ENCODE results near the gene SP4.

Gene SP4

GRCh38 chr7:21425290-21425689, 2.6 kb upstream of the SP4 start:
- H3K27me3 ChIP-seq (ENCODE audit: control insufficient read depth, insufficient read depth, low read length): no peaks in the 10 kb centered on the region
- no peak overlapping the region for H3K27ac ChIP-seq (ENCODE audit: low read depth, low read length)
- no peak overlapping the region for H3K9ac ChIP-seq (ENCODE audit: low read length)
- H3K4me3 ChIP-seq (ENCODE audit: low read length): no peak overlapping the region
- peaks cover 7% of the 10 kb centered on the region for H3K4me1 ChIP-seq (ENCODE audit: control insufficient read depth, insufficient read depth, low read length)
- H3K36me3 ChIP-seq (ENCODE audit: control insufficient read depth, insufficient read depth, low read length): no peaks in the 10 kb centered on the region

GRCh38 chr7:21426286-21427181, 1.3 kb upstream of the SP4 start:
- peak overlapping the region; percentile 79 for H3K4me3 ChIP-seq (ENCODE audit: low read length)
- H3K27ac ChIP-seq (ENCODE audit: low read depth, low read length): peak overlapping the region; percentile 46
- H3K9ac ChIP-seq (ENCODE audit: low read length): peak overlapping the region; percentile 50
- H3K4me1 ChIP-seq (ENCODE audit: control insufficient read depth, insufficient read depth, low read length): peaks cover 7% of the 10 kb centered on the region
- no peaks in the 10 kb centered on the region for H3K27me3 ChIP-seq (ENCODE audit: control insufficient read depth, insufficient read depth, low read length)
- H3K36me3 ChIP-seq (ENCODE audit: control insufficient read depth, insufficient read depth, low read length): no peaks in the 10 kb centered on the region

GRCh38 chr7:21427182-21427870, 557 bp upstream of the SP4 start:
- peak overlapping the region; percentile 83 for H3K27ac ChIP-seq (ENCODE audit: low read depth, low read length)
- no peaks in the 10 kb centered on the region for H3K36me3 ChIP-seq (ENCODE audit: control insufficient read depth, insufficient read depth, low read length)
- no peaks in the 10 kb centered on the region for H3K27me3 ChIP-seq (ENCODE audit: control insufficient read depth, insufficient read depth, low read length)
- H3K4me1 ChIP-seq (ENCODE audit: control insufficient read depth, insufficient read depth, low read length): peaks cover 7% of the 10 kb centered on the region
- peak overlapping the region; percentile 39 for H3K9ac ChIP-seq (ENCODE audit: low read length)
- H3K4me3 ChIP-seq (ENCODE audit: low read length): peak overlapping the region; percentile 79

- Histone ChIP-seq H3K27me3 (ENCODE audit: control insufficient read depth, insufficient read depth, low read length) (no peaks in the 10 kb centered on the region), H3K4me3 (ENCODE audit: low read length) (peak overlapping the region; percentile 75), H3K9ac (ENCODE audit: low read length) (no peak overlapping the region), H3K36me3 (ENCODE audit: control insufficient read depth, insufficient read depth, low read length) (no peaks in the 10 kb centered on the region), H3K4me1 (ENCODE audit: control insufficient read depth, insufficient read depth, low read length) (peaks cover 7% of the 10 kb centered on the region), H3K27ac (ENCODE audit: low read depth, low read length) (peak overlapping the region; percentile 94)
Observed at GRCh38 chr7:21428659-21428941, 717 bp downstream of the SP4 start.

GRCh38 chr7:21429021-21429420, 1.1 kb downstream of the SP4 start:
- Histone ChIP-seq H3K4me1 (ENCODE audit: control insufficient read depth, insufficient read depth, low read length) (peaks cover 7% of the 10 kb centered on the region), H3K36me3 (ENCODE audit: control insufficient read depth, insufficient read depth, low read length) (no peaks in the 10 kb centered on the region), H3K9ac (ENCODE audit: low read length) (no peak overlapping the region), H3K4me3 (ENCODE audit: low read length) (peak overlapping the region; percentile 75), H3K27ac (ENCODE audit: low read depth, low read length) (no peak overlapping the region), H3K27me3 (ENCODE audit: control insufficient read depth, insufficient read depth, low read length) (no peaks in the 10 kb centered on the region)

- Histone ChIP-seq H3K4me1 (ENCODE audit: control insufficient read depth, insufficient read depth, low read length) (peaks cover 7% of the 10 kb centered on the region), H3K4me3 (ENCODE audit: low read length) (no peak overlapping the region), H3K27ac (ENCODE audit: low read depth, low read length) (no peak overlapping the region), H3K9ac (ENCODE audit: low read length) (no peak overlapping the region), H3K27me3 (ENCODE audit: control insufficient read depth, insufficient read depth, low read length) (no peaks in the 10 kb centered on the region), H3K36me3 (ENCODE audit: control insufficient read depth, insufficient read depth, low read length) (no peaks in the 10 kb centered on the region)
Observed at GRCh38 chr7:21429786-21430574, 2.1 kb downstream of the SP4 start.

- Histone ChIP-seq H3K36me3 (ENCODE audit: control insufficient read depth, insufficient read depth, low read length) (no peaks in the 10 kb centered on the region), H3K4me1 (ENCODE audit: control insufficient read depth, insufficient read depth, low read length) (peaks cover 7% of the 10 kb centered on the region), H3K4me3 (ENCODE audit: low read length) (no peak overlapping the region), H3K27me3 (ENCODE audit: control insufficient read depth, insufficient read depth, low read length) (no peaks in the 10 kb centered on the region), H3K27ac (ENCODE audit: low read depth, low read length) (no peak overlapping the region), H3K9ac (ENCODE audit: low read length) (no peak overlapping the region)
Observed at GRCh38 chr7:21430575-21430954, 2.7 kb downstream of the SP4 start.

- Histone ChIP-seq H3K4me3 (ENCODE audit: low read length) (no peak overlapping the region), H3K9ac (ENCODE audit: low read length) (no peak overlapping the region), H3K27ac (ENCODE audit: low read depth, low read length) (no peak overlapping the region), H3K4me1 (ENCODE audit: control insufficient read depth, insufficient read depth, low read length) (no peaks in the 10 kb centered on the region), H3K36me3 (ENCODE audit: control insufficient read depth, insufficient read depth, low read length) (no peaks in the 10 kb centered on the region), H3K27me3 (ENCODE audit: control insufficient read depth, insufficient read depth, low read length) (no peaks in the 10 kb centered on the region)
Observed at GRCh38 chr7:21443149-21443841, 15.4 kb downstream of the SP4 start.

- Histone ChIP-seq H3K27me3 (ENCODE audit: control insufficient read depth, insufficient read depth, low read length) (no peaks in the 10 kb centered on the region), H3K36me3 (ENCODE audit: control insufficient read depth, insufficient read depth, low read length) (no peaks in the 10 kb centered on the region), H3K27ac (ENCODE audit: low read depth, low read length) (no peak overlapping the region), H3K9ac (ENCODE audit: low read length) (no peak overlapping the region), H3K4me1 (ENCODE audit: control insufficient read depth, insufficient read depth, low read length) (no peaks in the 10 kb centered on the region), H3K4me3 (ENCODE audit: low read length) (no peak overlapping the region)
Observed at GRCh38 chr7:21448974-21449373, 21.1 kb downstream of the SP4 start.

- H3K4me1 ChIP-seq (ENCODE audit: control insufficient read depth, insufficient read depth, low read length): no peaks in the 10 kb centered on the region
- no peak overlapping the region for H3K9ac ChIP-seq (ENCODE audit: low read length)
- H3K4me3 ChIP-seq (ENCODE audit: low read length): no peak overlapping the region
- H3K27me3 ChIP-seq (ENCODE audit: control insufficient read depth, insufficient read depth, low read length): no peaks in the 10 kb centered on the region
- H3K36me3 ChIP-seq (ENCODE audit: control insufficient read depth, insufficient read depth, low read length): no peaks in the 10 kb centered on the region
- no peak overlapping the region for H3K27ac ChIP-seq (ENCODE audit: low read depth, low read length)
Observed at GRCh38 chr7:21450076-21450475, 22.2 kb downstream of the SP4 start.

GRCh38 chr7:21450941-21451340, 23.1 kb downstream of the SP4 start:
- H3K27ac ChIP-seq (ENCODE audit: low read depth, low read length): no peak overlapping the region
- no peaks in the 10 kb centered on the region for H3K27me3 ChIP-seq (ENCODE audit: control insufficient read depth, insufficient read depth, low read length)
- H3K36me3 ChIP-seq (ENCODE audit: control insufficient read depth, insufficient read depth, low read length): no peaks in the 10 kb centered on the region
- no peaks in the 10 kb centered on the region for H3K4me1 ChIP-seq (ENCODE audit: control insufficient read depth, insufficient read depth, low read length)
- H3K4me3 ChIP-seq (ENCODE audit: low read length): no peak overlapping the region
- no peak overlapping the region for H3K9ac ChIP-seq (ENCODE audit: low read length)

GRCh38 chr7:21454182-21454581, 26.3 kb downstream of the SP4 start:
- Histone ChIP-seq H3K36me3 (ENCODE audit: control insufficient read depth, insufficient read depth, low read length) (no peaks in the 10 kb centered on the region), H3K4me3 (ENCODE audit: low read length) (no peak overlapping the region), H3K9ac (ENCODE audit: low read length) (no peak overlapping the region), H3K4me1 (ENCODE audit: control insufficient read depth, insufficient read depth, low read length) (no peaks in the 10 kb centered on the region), H3K27ac (ENCODE audit: low read depth, low read length) (no peak overlapping the region), H3K27me3 (ENCODE audit: control insufficient read depth, insufficient read depth, low read length) (no peaks in the 10 kb centered on the region)
